ENCODE data around the gene ADAM17. TPM values are rescaled to one million over a fixed set of nuclear protein-coding genes. Genes with fewer than 3 reads are reported as not detected.
"Not testable (repeated sequence)": the region's sequence is repeated elsewhere in the genome, so short reads cannot be mapped to it uniquely, and the experiment has no call there.

The ADAM17 gene
- total RNA-seq, 1 donor from 2014 or later = 76.9 TPM

DNA sequence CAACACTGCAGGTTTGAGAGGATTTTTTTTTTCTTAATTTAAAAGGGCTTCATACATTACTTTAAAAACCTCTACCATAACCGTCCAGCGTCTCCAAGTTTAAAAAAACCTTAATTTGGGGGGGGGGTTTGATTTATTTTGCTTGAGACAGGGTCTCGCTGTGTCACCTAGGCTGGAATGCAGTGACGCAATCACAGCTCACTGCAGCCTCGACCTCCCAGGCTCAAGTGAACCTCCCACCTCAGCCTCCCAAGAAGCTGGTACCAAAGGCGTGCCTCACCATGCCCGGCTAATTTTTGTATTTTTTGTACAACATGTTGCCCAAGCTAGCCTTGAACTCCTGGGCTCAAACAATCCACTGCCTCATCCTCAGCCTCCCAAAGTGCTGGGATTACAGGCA, 36.9 kb downstream of the ADAM17 start:
- TF ChIP-seq, protein P1, sequence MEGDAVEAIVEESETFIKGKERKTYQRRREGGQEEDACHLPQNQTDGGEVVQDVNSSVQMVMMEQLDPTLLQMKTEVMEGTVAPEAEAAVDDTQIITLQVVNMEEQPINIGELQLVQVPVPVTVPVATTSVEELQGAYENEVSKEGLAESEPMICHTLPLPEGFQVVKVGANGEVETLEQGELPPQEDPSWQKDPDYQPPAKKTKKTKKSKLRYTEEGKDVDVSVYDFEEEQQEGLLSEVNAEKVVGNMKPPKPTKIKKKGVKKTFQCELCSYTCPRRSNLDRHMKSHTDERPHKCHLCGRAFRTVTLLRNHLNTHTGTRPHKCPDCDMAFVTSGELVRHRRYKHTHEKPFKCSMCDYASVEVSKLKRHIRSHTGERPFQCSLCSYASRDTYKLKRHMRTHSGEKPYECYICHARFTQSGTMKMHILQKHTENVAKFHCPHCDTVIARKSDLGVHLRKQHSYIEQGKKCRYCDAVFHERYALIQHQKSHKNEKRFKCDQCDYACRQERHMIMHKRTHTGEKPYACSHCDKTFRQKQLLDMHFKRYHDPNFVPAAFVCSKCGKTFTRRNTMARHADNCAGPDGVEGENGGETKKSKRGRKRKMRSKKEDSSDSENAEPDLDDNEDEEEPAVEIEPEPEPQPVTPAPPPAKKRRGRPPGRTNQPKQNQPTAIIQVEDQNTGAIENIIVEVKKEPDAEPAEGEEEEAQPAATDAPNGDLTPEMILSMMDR (IDR thresholded peaks at IDR 0.05) = no peak
- Histone ChIP-seq H3K4me3 (no peak overlapping the region), H3K36me3 (peaks cover 88% of the 10 kb centered on the region), H3K27ac (no peak overlapping the region), H3K4me1 (no peaks in the 10 kb centered on the region), H3K27me3 (ENCODE audit: low read depth) (no peaks in the 10 kb centered on the region), H3K9me3 (no peaks in the 10 kb centered on the region)
- intact Hi-C loops (cut with DNase I) = no loop called here
- ATAC-seq = no peak
- no peak for DNase-seq

DNA sequence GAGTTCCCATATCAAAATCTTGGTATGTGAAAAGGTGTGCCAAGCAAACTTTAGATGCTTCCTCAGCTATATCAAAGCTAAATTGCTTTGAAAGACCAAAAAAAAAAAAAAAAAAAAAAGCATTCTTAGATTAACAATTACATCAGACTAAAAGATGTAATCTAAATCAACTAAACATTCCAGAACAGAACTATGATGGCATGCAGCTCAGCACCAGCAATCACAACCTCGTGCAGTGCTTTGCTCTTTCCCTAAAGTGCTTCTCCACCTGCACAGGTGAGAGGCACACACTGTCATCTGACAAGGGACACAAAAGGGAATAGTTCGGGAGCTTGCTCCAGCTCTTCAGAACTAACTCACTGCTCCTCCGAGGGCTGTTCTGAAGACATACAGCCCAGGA, 37.5 kb downstream of the ADAM17 start:
- TF ChIP-seq, protein P1 (IDR thresholded peaks at IDR 0.05) = no peak
- Histone ChIP-seq H3K4me3 (no peak overlapping the region), H3K27ac (no peak overlapping the region), H3K4me1 (no peaks in the 10 kb centered on the region), H3K9me3 (no peaks in the 10 kb centered on the region), H3K36me3 (peaks cover 88% of the 10 kb centered on the region), H3K27me3 (ENCODE audit: low read depth) (no peaks in the 10 kb centered on the region)
- no peak for ATAC-seq
- DNase-seq = no peak
- intact Hi-C loops (cut with DNase I) = no loop called here

DNA sequence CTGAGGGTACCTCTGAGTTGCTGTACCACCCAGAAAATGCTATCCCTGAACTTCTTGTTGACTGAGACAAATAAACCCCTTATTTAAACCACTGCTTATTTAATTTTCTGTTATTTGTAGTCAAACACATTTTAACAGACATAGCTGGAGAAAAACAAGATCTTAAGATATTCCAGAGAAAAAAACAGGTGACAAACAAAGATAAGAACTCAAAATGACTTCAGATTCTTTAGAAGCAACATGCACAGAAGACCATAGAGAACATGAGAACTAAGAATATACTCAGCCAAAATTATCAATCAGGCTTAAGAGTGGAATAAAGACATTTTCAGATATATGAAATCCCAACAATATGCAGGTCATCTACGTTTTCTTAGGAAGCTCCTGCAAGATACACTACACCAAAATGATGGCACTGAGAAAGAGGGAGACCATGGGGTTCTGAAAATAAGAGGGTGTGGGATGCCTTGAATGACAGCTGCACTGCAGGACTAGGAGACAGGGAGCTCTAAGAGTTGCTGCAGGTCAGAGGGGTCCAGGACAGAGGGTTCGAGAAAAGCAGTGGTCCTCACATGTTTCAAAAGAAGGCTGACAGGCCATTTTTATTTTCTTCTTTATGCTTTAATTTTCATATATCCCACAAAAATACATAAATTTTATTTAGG, 38.4 kb downstream of the ADAM17 start:
- no peak for ATAC-seq
- TF ChIP-seq, protein P1 (IDR thresholded peaks at IDR 0.05) = no peak
- intact Hi-C loops (cut with DNase I) = no loop called here
- no peaks in the 10 kb centered on the region for H3K4me1 ChIP-seq
- H3K9me3 ChIP-seq = no peaks in the 10 kb centered on the region
- no peak for DNase-seq
- H3K36me3 ChIP-seq = peaks cover 88% of the 10 kb centered on the region
- H3K27me3 ChIP-seq (ENCODE audit: low read depth) = no peaks in the 10 kb centered on the region
- no peak overlapping the region for H3K4me3 ChIP-seq
- no peak overlapping the region for H3K27ac ChIP-seq

DNA sequence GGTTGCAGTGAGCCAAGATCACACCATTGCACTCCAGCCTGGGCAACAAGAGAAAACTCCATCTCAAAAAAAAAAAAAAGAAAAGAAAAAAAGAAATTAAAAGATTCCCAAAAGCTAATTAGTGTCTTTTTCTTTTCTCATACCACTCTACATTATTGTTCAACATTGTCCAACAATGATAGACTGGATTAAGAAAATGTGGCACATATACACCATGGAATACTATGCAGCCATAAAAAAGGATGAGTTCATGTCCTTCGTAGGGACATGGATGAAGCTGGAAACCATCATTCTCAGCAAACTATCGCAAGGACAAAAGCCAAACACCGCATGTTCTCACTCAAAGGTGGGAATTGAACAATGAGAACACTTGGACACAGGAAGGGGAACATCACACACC, 41.7 kb downstream of the ADAM17 start:
- H3K27me3 ChIP-seq (ENCODE audit: low read depth); H3K27ac ChIP-seq; intact Hi-C loops (cut with DNase I); DNase-seq; H3K9me3 ChIP-seq; H3K4me1 ChIP-seq; H3K4me3 ChIP-seq; ATAC-seq: not testable (repeated sequence)
- peaks cover 82% of the 10 kb centered on the region for H3K36me3 ChIP-seq

DNA sequence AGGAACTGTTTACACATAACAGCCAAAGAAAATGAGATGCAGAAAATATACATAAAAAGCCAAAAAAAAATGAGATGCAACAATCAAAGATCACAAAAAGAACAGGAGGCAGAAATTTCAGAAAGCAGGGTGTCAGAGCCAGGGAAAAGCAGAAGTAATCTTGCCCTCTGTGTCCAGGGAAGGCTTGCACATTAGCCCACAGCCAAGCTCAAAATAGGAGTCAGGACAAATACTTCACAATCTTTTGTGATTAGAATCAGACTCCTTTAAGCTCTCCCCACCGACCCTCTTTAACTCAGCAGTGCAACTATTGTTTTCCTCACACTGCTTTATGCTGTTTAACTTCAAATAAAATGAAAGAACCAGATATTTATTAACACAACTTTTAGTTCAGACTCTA, 46.7 kb downstream of the ADAM17 start:
- ATAC-seq (no peak), DNase-seq (no peak)
- Histone ChIP-seq H3K4me1 (no peaks in the 10 kb centered on the region), H3K9me3 (no peaks in the 10 kb centered on the region), H3K27ac (no peak overlapping the region), H3K36me3 (peaks cover 92% of the 10 kb centered on the region), H3K4me3 (no peak overlapping the region), H3K27me3 (ENCODE audit: low read depth) (no peaks in the 10 kb centered on the region)
- TF ChIP-seq, protein P1 (IDR thresholded peaks at IDR 0.05) = no peak
- intact Hi-C loops (cut with DNase I) = no loop called here

DNA sequence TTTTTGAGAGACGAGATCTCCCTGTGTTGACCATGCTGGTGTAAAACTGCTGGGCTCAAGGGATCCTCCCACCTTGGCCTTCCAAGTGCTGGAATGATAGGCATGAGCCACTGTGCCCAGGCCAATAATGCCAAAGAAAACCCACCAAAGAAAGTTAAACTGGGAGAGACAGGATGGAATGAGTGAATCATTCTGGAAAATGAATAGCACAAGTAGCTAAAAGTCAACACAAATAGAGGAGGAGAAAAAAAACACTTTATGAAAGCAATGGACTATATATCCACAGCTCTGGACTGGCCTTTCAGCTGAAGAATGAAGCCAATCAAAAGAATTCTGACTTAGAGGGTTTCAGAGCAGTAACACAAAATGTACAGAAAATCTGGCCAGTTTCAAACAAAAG, 57.4 kb downstream of the ADAM17 start:
- no peak for ATAC-seq
- H3K4me1 ChIP-seq = no peaks in the 10 kb centered on the region
- no peaks in the 10 kb centered on the region for H3K9me3 ChIP-seq
- H3K27ac ChIP-seq = no peak overlapping the region
- intact Hi-C loops (cut with DNase I) = no loop called here
- H3K27me3 ChIP-seq (ENCODE audit: low read depth) = no peaks in the 10 kb centered on the region
- TF ChIP-seq, protein P1 (IDR thresholded peaks at IDR 0.05) = no peak
- H3K4me3 ChIP-seq = no peak overlapping the region
- no peak for DNase-seq
- peaks cover 96% of the 10 kb centered on the region for H3K36me3 ChIP-seq

All from lower lobe of right lung (tissue), 2 donors.